ENCODE results near the gene OR2T8. TPM values are rescaled to one million over a fixed set of nuclear protein-coding genes. Genes with fewer than 3 reads are reported as not detected.

OR2T8 gene
- total RNA-seq, 1 experiment from 2014 or later: not detected

- no peak for DNase-seq (ENCODE audit: low read depth)
These were observed 33.4 kb downstream of the OR2T8 start for GRCh38 chr1:247953408-247953807.

GRCh38 chr1:247961791-247962190 is 41.7 kb downstream of the OR2T8 start:
- no peak for DNase-seq (ENCODE audit: low read depth)

DNA sequence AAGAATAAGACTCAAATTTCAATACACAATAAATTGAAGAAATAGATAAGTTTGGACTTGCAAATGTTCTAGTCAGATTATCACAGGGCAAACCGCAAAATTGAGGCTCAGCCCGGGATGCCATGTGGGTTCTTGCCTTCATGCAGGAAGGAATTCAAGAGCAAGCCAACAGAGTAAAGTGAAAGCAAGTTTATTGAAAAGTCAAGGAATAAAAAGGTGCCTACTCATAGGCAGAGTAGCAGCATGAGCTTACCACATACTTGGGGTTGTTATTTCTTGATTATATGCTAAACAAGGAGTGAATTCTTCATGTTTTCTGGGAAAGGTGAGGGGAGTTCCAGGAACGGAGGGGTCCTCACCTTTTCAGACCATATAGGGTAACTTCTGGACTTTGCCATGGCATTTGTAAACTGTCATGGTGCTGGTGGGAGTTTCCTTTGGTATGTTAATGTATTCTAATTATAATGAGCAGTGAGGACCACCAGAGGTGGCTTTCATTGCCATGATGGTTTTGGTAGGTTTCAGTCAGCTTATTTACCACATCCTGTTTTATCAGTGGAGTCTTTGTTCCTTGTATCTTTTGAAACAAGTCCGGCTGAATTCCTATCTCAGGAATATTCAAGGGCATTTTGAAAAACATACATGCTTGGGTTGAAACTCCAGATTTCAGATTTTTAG is 43.0 kb downstream of the OR2T8 start:
- peak; percentile 65 for DNase-seq (ENCODE audit: low read depth)

- DNase-seq (ENCODE audit: low read depth): no peak
These were observed 44.9 kb downstream of the OR2T8 start, which contains the start of gene OR2AK2 for GRCh38 chr1:247964933-247965332. OR2AK2 (plus strand) TSS chr1:247965233; CDS start chr1:247965377, 144 bp downstream.

- DNase-seq (ENCODE audit: low read depth): no peak
These were observed 46.6 kb downstream of the OR2T8 start for GRCh38 chr1:247966532-247967204.

Other genes with a start within 250 kb of the OR2T8 start
- not detected in 2 replicates for gene OR13G1, start 240.5 kb upstream of the OR2T8 start, total RNA-seq (2014; rRNA removed; shearing (Covaris generic))
- gene OR6F1, start 203.6 kb upstream of the OR2T8 start, total RNA-seq (2014; rRNA removed; shearing (Covaris generic)): not detected in 2 replicates
- gene OR14K1, start 181.6 kb upstream of the OR2T8 start, total RNA-seq (2014; rRNA removed; shearing (Covaris generic)): not detected in 2 replicates
- not detected in 2 replicates for gene OR14A2, start 172.1 kb upstream of the OR2T8 start, total RNA-seq (2014; rRNA removed; shearing (Covaris generic))
- not detected in 2 replicates for gene OR1C1, start 159.7 kb upstream of the OR2T8 start, total RNA-seq (2014; rRNA removed; shearing (Covaris generic))
- gene OR14A16, start 96.1 kb upstream of the OR2T8 start, total RNA-seq (2014; rRNA removed; shearing (Covaris generic)): not detected in 2 replicates
- not detected in 2 replicates for gene OR11L1, start 78.4 kb upstream of the OR2T8 start, total RNA-seq (2014; rRNA removed; shearing (Covaris generic))
- 3.7 and 4.5 TPM in 2 replicates for gene TRIM58, start 63.1 kb upstream of the OR2T8 start, total RNA-seq (2014; rRNA removed; shearing (Covaris generic))
- 2.0 and 2.2 TPM in 2 replicates for gene OR2W3, start 24.7 kb upstream of the OR2T8 start, total RNA-seq (2014; rRNA removed; shearing (Covaris generic))
- gene OR2AJ1, start 4.6 kb downstream of the OR2T8 start, total RNA-seq (2014; rRNA removed; shearing (Covaris generic)): not detected in 2 replicates
- gene OR2L8, start 28.6 kb downstream of the OR2T8 start, total RNA-seq (2014; rRNA removed; shearing (Covaris generic)): not detected in 2 replicates
- gene OR2AK2, start 45.0 kb downstream of the OR2T8 start, total RNA-seq (2014; rRNA removed; shearing (Covaris generic)): not detected in 2 replicates
- gene OR2L5, start 93.4 kb downstream of the OR2T8 start, total RNA-seq (2014; rRNA removed; shearing (Covaris generic)): not detected in 2 replicates
- gene OR2L2, start 109.8 kb downstream of the OR2T8 start, total RNA-seq (2014; rRNA removed; shearing (Covaris generic)): not detected in 2 replicates
- gene OR2L3, start 126.6 kb downstream of the OR2T8 start, total RNA-seq (2014; rRNA removed; shearing (Covaris generic)): not detected in 2 replicates
- not detected in 2 replicates for gene OR2L13, start 174.9 kb downstream of the OR2T8 start, total RNA-seq (2014; rRNA removed; shearing (Covaris generic))
- not detected in 2 replicates for gene OR2M5, start 224.9 kb downstream of the OR2T8 start, total RNA-seq (2014; rRNA removed; shearing (Covaris generic))